Measurements from ENCODE around the gene KRTAP20-4.

KRTAP20-4 gene

DNA sequence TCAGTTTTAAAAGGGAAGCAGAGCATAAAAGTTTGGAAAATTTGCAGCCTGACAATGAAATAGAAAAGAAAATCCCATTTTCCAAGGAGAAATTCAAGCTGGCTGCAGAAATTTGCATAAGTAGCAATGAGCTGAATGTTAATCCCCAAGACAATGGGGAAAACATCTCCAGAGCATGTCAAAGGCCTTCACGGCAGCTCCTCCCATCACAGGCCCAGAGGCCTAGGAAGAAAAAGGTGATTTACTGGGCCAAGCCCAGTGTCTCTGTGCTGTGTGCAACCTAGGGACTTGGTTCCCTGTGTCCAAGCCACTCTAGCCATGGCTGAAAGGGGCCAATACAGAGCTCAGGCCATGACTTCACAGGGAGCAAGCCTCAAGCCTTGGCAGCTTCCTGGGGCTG lies 48.3 kb downstream of the KRTAP20-4 start:
- no peak for DNase-seq

Data from NCI-H187 treated with DMSO at 0.1 percent for 48 hours (cell line).